Epithelial cell of esophagus (primary cell): Measurements from ENCODE around the gene L1CAM.
A peak's percentile ranks its signal among the peaks of the same experiment; 100 is the strongest.

Source experiments
- DNase-seq: peaks from one replicate; pipeline ENCODE4 v3.0.0; 2010; ENCODE audit warnings: low read depth
- H3K4me3 ChIP-seq: 2 replicates; pipeline ENCODE4 v1.5.1; 2011; ENCODE audit warnings: mild to moderate bottlenecking, low read length, control low read depth
- CTCF ChIP-seq: IDR thresholded peaks from 2 replicates; pipeline ENCODE4 v1.5.1; 2011; ENCODE audit warnings: low read depth, mild to moderate bottlenecking, low read length, control low read depth, inconsistent platforms; ENCODE audit not compliant: insufficient read depth; ENCODE audit errors: missing control alignments

Gene L1CAM

GRCh38 chrX:153885968-153886903 is at the start of gene L1CAM:
Gene L1CAM, minus strand, starts transcription at chrX:153886173. Its CDS starts 10,337 bp downstream, at chrX:153875836.
- H3K4me3 ChIP-seq, result no peak within 1 kb of the TSS
- TF ChIP-seq CTCF, result no peak
- peak; percentile 17 for DNase-seq

- DNase-seq, result no peak
- peak overlapping the region; percentile 43 for H3K4me3 ChIP-seq
- TF ChIP-seq CTCF, result no peak
These were observed 49.4 kb upstream of the L1CAM start for GRCh38 chrX:153935326-153935851.

- no peak for TF ChIP-seq CTCF
These were observed 48.9 kb upstream of the L1CAM start, which contains the start of gene NAA10 for GRCh38 chrX:153934762-153935325. Gene NAA10, minus strand, starts transcription at chrX:153935037. Its CDS starts 133 bp downstream, at chrX:153934904.

GRCh38 chrX:153934148-153934761 is 48.3 kb upstream of the L1CAM start:
- H3K4me3 ChIP-seq, result peak overlapping the region; percentile 56
- no peak for DNase-seq
- no peak for TF ChIP-seq CTCF

More at GRCh38 chrX:153934762-153935325, 48.9 kb upstream of the L1CAM start, which contains the start of gene NAA10:
- peak within 1 kb of the TSS; percentile 56 for H3K4me3 ChIP-seq
- DNase-seq, result peak; percentile 77

GRCh38 chrX:153933748-153934147 is 47.8 kb upstream of the L1CAM start:
- peak; percentile 29 for DNase-seq
- H3K4me3 ChIP-seq, result peak overlapping the region; percentile 56
- TF ChIP-seq CTCF, result no peak

GRCh38 chrX:153932220-153932915 is 46.4 kb upstream of the L1CAM start:
- no peak for TF ChIP-seq CTCF
- no peak for DNase-seq
- no peak overlapping the region for H3K4me3 ChIP-seq
